Activated CD8-positive, alpha-beta T cell treated with anti-CD3 and anti-CD28 coated beads for 36 hours (primary cell): ENCODE data around the gene PAF1. TPM values are rescaled to one million over a fixed set of nuclear protein-coding genes. Genes with fewer than 3 reads are reported as not detected.

Experiments used
- ATAC-seq: fragments of 200-7000 bp; cut with Tn5 transposase; one replicate; pipeline ENCODE4 v1.10.0; 2021; ENCODE audit warnings: mild to moderate bottlenecking, moderate library complexity
- CTCF ChIA-PET: fragments of 350-600 bp; sonication (Branson Sonifier 250); formaldehyde crosslinking; loops from one replicate; lab custom pipeline; 2021; ENCODE audit warnings: antibody characterized with exemption; lab: Charles Lee
- POLR2A ChIA-PET: fragments of 350-600 bp; sonication (Branson Sonifier 250); formaldehyde crosslinking; loops from one replicate; lab custom pipeline; 2021; ENCODE audit warnings: antibody characterized with exemption; lab: Charles Lee
- DNase-seq: peaks from one replicate; pipeline ENCODE4 v3.0.0-alpha.2; 2020
- H3K27ac Mint-ChIP-seq: one replicate; pipeline ENCODE4 v1.8.0; 2021; ENCODE audit warnings: mild to moderate bottlenecking, mixed read lengths
- H3K27me3 Mint-ChIP-seq: one replicate; pipeline ENCODE4 v1.8.0; 2021; ENCODE audit warnings: mixed read lengths
- H3K36me3 Mint-ChIP-seq: one replicate; pipeline ENCODE4 v1.8.0; 2021; ENCODE audit warnings: low read depth, mixed read lengths
- H3K4me1 Mint-ChIP-seq: one replicate; pipeline ENCODE4 v1.8.0; 2021; ENCODE audit warnings: low read depth, mixed read lengths
- H3K4me3 Mint-ChIP-seq: one replicate; pipeline ENCODE4 v1.8.0; 2021; ENCODE audit warnings: mild to moderate bottlenecking, moderate library complexity, mixed read lengths
- H3K9me3 Mint-ChIP-seq: one replicate; pipeline ENCODE4 v1.8.0; 2021; ENCODE audit warnings: mixed read lengths
- intact Hi-C: fragments of 100-400 bp; cut with micrococcal nuclease; formaldehyde crosslinking; loops from one replicate; pipeline ENCODE4 v1.10.0; 2022
- total RNA-seq, 2 experiments: library from RNA; stranded (reverse); gene quantifications; one replicate each; pipeline ENCODE4 v1.2.3, GENCODE V29; 2021
- TF ChIP-seq, protein P1 (sequence below): fragments of 200-600 bp; IDR thresholded peaks from one replicate; pipeline ENCODE4 v1.8.0; 2022; ENCODE audit warnings: antibody characterized with exemption, mild to moderate bottlenecking

The PAF1 gene
- total RNA-seq, 2 experiments from 2014 or later = 35.5 to 36.5 TPM

DNA sequence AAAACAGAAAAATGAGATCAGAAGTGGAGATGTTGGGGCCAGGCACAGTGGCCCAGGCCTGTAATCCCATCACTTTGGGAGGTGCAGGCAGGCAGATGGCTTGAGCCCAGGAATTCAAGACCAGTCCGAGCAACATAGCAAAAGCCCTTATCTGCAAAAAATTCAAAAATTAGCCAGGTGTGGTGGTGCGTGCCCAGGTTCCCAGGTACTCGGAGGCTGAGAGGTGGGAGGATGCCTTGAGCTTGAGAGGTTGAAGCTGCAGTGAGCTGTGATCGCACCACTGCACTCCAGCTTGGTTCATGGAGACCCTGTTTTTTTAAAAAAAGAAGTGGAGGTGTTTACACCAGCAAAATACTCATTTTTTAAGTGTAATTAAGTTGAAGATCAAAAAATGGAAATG, 9.2 kb upstream of the PAF1 start:
- H3K27ac Mint-ChIP-seq = peak overlapping the region; percentile 76
- H3K4me3 Mint-ChIP-seq = no peak overlapping the region
- H3K27me3 Mint-ChIP-seq = no peaks in the 10 kb centered on the region
- peaks cover 67% of the 10 kb centered on the region for H3K4me1 Mint-ChIP-seq
- no peak for ATAC-seq
- H3K36me3 Mint-ChIP-seq = peaks cover 18% of the 10 kb centered on the region
- TF ChIP-seq, protein P1, sequence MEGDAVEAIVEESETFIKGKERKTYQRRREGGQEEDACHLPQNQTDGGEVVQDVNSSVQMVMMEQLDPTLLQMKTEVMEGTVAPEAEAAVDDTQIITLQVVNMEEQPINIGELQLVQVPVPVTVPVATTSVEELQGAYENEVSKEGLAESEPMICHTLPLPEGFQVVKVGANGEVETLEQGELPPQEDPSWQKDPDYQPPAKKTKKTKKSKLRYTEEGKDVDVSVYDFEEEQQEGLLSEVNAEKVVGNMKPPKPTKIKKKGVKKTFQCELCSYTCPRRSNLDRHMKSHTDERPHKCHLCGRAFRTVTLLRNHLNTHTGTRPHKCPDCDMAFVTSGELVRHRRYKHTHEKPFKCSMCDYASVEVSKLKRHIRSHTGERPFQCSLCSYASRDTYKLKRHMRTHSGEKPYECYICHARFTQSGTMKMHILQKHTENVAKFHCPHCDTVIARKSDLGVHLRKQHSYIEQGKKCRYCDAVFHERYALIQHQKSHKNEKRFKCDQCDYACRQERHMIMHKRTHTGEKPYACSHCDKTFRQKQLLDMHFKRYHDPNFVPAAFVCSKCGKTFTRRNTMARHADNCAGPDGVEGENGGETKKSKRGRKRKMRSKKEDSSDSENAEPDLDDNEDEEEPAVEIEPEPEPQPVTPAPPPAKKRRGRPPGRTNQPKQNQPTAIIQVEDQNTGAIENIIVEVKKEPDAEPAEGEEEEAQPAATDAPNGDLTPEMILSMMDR = no peak
- POLR2A ChIA-PET = interaction anchor here (1.9 to 9.9 kb wide), 4 partner anchors 9 to 58 kb away, joined by 4 to 80 read pairs (median 17); partner anchors contain the start of genes MED29, PAF1, PLEKHG2 and SAMD4B
- H3K9me3 Mint-ChIP-seq = no peaks in the 10 kb centered on the region
- intact Hi-C loops = no loop called here
- CTCF ChIA-PET = interaction anchor here (0.6 to 8.5 kb wide), 3 partner anchors 9 to 14 kb away, joined by 3 to 153 read pairs (median 17); partner anchors contain the start of genes MED29, PAF1 and PLEKHG2
- DNase-seq = no peak

DNA sequence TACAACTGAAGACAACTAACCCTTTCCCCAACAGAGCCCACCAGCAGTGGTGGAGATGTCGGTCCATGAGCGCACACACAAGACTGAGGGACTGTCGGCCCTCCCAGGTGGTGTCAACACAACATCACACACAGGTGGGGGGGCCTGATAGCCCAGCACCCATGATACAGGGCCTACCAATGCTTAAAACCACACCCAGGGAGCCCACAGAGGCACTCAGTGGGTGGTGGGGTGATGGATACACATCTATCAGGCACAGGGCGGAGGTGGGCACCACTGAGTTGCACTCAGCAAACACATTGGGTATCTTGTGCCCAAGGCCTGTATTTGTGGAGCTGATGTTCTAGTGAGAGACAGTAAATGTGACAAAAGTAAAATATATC, 8.8 kb upstream of the PAF1 start:
- intact Hi-C loops = no loop called here
- H3K36me3 Mint-ChIP-seq = peaks cover 20% of the 10 kb centered on the region
- H3K27ac Mint-ChIP-seq = peak overlapping the region; percentile 76
- POLR2A ChIA-PET = interaction anchor here (1.3 to 9.9 kb wide), 6 partner anchors 8 to 57 kb away, joined by 4 to 80 read pairs (median 12); partner anchors contain the start of genes MED29, PAF1, PLEKHG2 and RPS16
- no peaks in the 10 kb centered on the region for H3K27me3 Mint-ChIP-seq
- TF ChIP-seq, protein P1 = no peak
- peaks cover 64% of the 10 kb centered on the region for H3K4me1 Mint-ChIP-seq
- no peak for DNase-seq
- no peak overlapping the region for H3K4me3 Mint-ChIP-seq
- no peak for ATAC-seq
- CTCF ChIA-PET = interaction anchor here (0.6 to 8.5 kb wide), 3 partner anchors 8 to 14 kb away, joined by 3 to 153 read pairs (median 17); partner anchors contain the start of genes MED29, PAF1 and PLEKHG2
- no peaks in the 10 kb centered on the region for H3K9me3 Mint-ChIP-seq

DNA sequence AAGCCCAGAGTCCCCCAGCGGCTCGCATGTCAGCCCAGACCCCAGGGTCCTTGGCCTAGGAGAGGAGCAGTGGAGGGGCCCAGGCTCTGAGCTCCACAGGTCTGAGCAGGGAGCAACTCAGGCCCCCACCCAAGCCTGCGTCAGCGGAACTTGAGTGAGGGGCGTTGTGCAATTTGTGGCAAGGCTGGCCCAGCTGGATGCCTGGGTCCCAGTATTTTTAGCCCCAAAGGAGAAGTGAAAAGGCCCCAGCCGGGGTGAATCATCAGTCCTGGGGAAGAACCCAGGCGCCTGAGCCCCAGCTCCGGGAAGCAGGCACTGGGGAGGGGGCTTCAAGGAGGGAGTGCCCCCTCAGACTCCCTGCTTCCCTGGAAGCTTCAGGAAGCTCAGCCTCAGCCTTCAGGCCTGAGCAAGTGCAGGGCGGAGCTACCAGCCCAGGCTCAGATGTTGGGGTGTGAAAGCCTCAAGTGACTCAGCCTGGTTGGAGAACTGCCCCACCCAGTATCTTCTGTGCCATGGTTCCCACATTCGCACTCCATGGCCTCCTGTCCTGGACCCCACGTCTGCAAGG, 7.5 kb upstream of the PAF1 start:
- intact Hi-C loops = no loop called here
- H3K36me3 Mint-ChIP-seq = peaks cover 28% of the 10 kb centered on the region
- peak; percentile 29 for ATAC-seq
- TF ChIP-seq, protein P1 = no peak
- CTCF ChIA-PET = interaction anchor here (0.6 to 8.5 kb wide), 18 partner anchors 9 to 185 kb away, joined by 3 to 153 read pairs (median 4); partner anchors contain the start of genes PLEKHG2, RPS16, SAMD4B and ZFP36
- peak; percentile 81 for DNase-seq
- H3K27ac Mint-ChIP-seq = peak overlapping the region; percentile 90
- H3K4me3 Mint-ChIP-seq = peak overlapping the region; percentile 44
- peaks cover 64% of the 10 kb centered on the region for H3K4me1 Mint-ChIP-seq
- no peaks in the 10 kb centered on the region for H3K9me3 Mint-ChIP-seq
- POLR2A ChIA-PET = interaction anchor here (0.6 to 9.9 kb wide), 13 partner anchors 9 to 254 kb away, joined by 3 to 80 read pairs (median 6); partner anchors contain the start of genes PLEKHG2, RPS16, SAMD4B and ZFP36
- no peaks in the 10 kb centered on the region for H3K27me3 Mint-ChIP-seq

DNA sequence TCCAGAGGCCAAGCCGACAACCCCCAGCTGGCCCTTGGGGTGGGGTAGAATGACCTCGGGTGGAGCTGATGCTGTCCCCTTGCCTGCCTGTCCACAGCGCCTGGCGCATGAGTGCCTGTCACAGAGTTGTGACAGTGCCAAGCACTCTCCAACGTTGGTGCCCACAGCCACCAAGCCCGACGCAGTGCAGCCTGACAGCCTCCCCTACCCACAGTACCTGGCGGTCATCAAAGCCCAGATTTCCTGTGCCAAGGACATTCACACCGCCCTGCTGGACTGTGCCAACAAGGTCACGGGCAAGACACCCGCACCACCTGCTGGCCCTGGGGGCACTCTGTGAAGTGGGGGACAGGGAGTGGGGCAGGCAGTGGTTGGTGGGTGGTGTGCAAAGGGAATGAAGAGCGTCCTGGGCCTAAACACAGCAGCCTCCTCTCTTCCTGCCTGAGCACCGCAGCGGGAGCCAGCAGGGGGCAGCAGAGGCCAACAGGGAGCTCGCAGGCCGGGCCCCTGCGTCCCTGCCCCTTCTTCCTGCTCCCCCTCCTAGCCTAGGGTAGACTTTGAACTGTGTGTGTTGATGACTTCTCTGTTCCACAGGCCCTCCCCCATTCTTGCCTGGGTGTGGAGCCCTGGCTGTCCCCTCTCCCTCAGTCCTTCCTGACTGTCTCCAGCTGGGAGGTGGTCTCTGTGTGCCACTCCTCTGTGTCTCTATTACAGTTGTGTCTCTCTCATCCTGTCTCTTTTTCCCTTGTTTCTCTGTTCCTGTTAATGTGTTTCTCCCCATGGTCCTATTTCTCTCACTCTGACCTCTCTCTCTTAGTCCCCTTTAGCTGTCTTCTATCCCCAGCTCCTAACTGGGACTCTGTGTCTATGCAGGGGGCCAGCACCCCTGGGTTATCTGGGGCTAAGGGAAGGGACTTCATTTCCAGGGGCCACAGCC, 6.7 kb upstream of the PAF1 start:
- no peaks in the 10 kb centered on the region for H3K27me3 Mint-ChIP-seq
- ATAC-seq = peak; percentile 64
- intact Hi-C loops = loop anchor here (1.0 kb wide), 1 partner anchor 15 kb away; the partner anchor contains the start of gene PLEKHG2

More for the DNA sequence above, 6.7 kb upstream of the PAF1 start:
- no peaks in the 10 kb centered on the region for H3K9me3 Mint-ChIP-seq
- H3K4me3 Mint-ChIP-seq = peak overlapping the region; percentile 44
- peaks cover 65% of the 10 kb centered on the region for H3K4me1 Mint-ChIP-seq
- H3K27ac Mint-ChIP-seq = peak overlapping the region; percentile 90
- ChIA-PET POLR2A (interaction anchor here (0.6 to 9.9 kb wide), 13 partner anchors 10 to 253 kb away, joined by 3 to 80 read pairs (median 6); partner anchors contain the start of genes PLEKHG2, RPS16, SAMD4B and ZFP36), CTCF (interaction anchor here (0.6 to 8.5 kb wide), 18 partner anchors 10 to 184 kb away, joined by 3 to 153 read pairs (median 4); partner anchors contain the start of genes PLEKHG2, RPS16, SAMD4B and ZFP36)
- DNase-seq = peak; percentile 97
- H3K36me3 Mint-ChIP-seq = peaks cover 29% of the 10 kb centered on the region
- TF ChIP-seq, protein P1 = peak; percentile 92
